Astrocyte of the cerebellum (primary cell): ENCODE results near the gene AK8.

Experiments used
- DNase-seq: peaks from one replicate; pipeline ENCODE4 v3.0.0-alpha.2; 2011; ENCODE audit warnings: low read depth
- H3K4me3 ChIP-seq: 2 replicates; pipeline ENCODE4 v1.5.1; 2011; ENCODE audit warnings: mild to moderate bottlenecking, low read depth, low read length, moderate library complexity
- CTCF ChIP-seq: IDR thresholded peaks from 2 replicates; pipeline ENCODE4 v1.5.1; 2012; ENCODE audit warnings: low read length, low read depth, moderate library complexity, mild to moderate bottlenecking; ENCODE audit errors: missing control alignments
- in situ Hi-C: cut with HindIII; loops from 2 replicates; pipeline ENCODE4 v1.10.0; 2017; ENCODE audit warnings: low sequenced_read_pairs

The AK8 gene

DNA sequence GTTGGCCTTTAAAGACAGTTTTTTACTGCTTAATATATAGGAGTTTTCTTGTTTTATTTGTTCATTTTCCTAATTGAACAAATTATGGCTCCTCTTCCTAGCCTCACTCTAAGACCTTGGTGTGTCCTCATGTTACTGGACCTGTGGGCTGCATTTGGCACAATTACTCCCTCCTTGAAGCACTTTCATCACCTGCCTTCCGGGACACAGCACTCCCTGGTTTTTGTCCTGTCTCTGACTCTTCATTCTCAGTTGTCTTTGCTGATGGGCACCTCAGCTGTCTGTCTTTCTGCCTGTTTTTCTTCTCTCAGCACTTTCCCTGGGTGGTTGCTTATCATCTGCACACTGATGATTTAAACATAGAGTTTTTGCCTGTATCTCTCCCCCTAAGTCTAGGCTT, 194.2 kb downstream of the AK8 start:
- in situ Hi-C loops, result no loop called here
- no peak for TF ChIP-seq CTCF
- no peak for DNase-seq
- no peak overlapping the region for H3K4me3 ChIP-seq

DNA sequence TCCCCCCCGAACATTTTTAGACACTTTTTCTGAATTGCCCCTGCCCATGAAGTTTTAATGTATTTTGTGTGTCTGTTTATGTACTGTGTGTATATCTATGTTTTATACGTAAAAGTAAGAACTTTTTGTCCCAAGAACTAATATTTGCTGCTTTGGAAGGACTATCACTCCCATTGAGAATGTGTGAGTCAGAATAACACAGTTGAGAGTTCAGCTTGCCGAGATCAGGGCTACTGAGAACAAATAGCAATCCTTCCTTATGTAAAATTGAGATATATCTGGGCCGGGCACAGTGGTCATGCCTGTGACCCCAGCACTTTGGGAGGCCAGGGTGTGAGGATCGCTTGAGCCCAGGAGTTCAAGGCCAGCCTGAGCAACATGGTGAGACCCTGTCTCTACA, 196.5 kb downstream of the AK8 start:
- H3K4me3 ChIP-seq, result no peak overlapping the region
- DNase-seq, result no peak
- in situ Hi-C loops, result no loop called here
- no peak for TF ChIP-seq CTCF

DNA sequence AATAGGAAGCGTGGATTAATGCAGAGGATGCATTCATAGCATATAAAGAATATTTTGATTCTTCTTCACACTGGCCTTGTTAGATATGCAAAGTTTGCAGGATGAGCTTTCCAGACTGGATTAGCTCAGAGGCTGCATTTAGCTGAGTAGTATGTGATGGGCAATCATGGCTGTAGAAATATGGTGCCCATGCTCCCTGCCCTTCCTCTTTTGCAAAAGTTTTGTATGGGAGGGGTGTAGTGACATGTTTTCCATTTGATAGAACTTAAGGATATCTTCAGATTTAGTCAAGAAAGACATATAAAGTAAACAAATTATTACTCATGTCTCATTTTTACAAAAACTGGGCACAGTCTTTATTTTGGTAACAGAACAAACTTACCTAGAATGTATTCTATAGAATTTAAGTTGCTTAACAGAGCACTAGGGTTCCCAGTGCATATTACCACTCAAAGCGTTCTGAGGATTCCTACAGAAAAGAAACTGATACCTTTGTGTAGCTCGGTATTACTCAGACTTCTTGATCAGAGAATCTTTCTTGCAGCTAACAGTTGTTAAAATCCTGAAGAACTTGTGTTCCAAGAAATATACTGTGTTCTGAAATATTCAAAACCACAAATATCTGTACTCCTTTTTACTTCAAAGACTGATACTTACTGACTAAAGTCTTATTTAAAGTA, 198.0 kb downstream of the AK8 start:
- DNase-seq, result no peak
- no peak for TF ChIP-seq CTCF
- no peak overlapping the region for H3K4me3 ChIP-seq
- in situ Hi-C loops, result loop anchor here (5.0 kb wide), 1 partner anchor 87 kb away; no protein-coding TSS in a partner anchor

DNA sequence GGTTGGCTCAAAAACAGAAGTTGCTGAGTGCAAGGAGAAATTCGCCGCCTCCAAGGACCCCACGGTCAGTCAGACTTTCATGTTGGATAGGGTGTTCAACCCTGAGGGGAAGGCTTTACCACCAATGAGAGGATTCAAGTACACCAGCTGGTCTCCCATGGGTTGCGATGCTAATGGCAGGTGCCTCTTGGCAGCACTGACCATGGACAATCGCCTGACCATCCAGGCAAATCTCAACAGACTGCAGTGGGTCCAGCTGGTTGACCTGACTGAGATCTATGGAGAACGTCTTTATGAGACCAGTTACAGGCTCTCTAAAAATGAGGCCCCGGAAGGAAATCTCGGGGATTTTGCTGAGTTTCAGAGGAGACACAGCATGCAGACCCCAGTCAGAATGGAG, 200.1 kb downstream of the AK8 start:
- no peak for TF ChIP-seq CTCF
- H3K4me3 ChIP-seq, result no peak overlapping the region
- in situ Hi-C loops, result loop anchor here (5.0 kb wide), 1 partner anchor 89 kb away; no protein-coding TSS in a partner anchor
- no peak for DNase-seq
